ENCODE results near the gene FMC1.

- TF ChIP-seq, protein P1, sequence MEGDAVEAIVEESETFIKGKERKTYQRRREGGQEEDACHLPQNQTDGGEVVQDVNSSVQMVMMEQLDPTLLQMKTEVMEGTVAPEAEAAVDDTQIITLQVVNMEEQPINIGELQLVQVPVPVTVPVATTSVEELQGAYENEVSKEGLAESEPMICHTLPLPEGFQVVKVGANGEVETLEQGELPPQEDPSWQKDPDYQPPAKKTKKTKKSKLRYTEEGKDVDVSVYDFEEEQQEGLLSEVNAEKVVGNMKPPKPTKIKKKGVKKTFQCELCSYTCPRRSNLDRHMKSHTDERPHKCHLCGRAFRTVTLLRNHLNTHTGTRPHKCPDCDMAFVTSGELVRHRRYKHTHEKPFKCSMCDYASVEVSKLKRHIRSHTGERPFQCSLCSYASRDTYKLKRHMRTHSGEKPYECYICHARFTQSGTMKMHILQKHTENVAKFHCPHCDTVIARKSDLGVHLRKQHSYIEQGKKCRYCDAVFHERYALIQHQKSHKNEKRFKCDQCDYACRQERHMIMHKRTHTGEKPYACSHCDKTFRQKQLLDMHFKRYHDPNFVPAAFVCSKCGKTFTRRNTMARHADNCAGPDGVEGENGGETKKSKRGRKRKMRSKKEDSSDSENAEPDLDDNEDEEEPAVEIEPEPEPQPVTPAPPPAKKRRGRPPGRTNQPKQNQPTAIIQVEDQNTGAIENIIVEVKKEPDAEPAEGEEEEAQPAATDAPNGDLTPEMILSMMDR (IDR thresholded peaks at IDR 0.05; ENCODE audit: poor library complexity) = no peak
- TF ChIP-seq EZH2phosphoT487 (IDR thresholded peaks at IDR 0.05; ENCODE audit: low read depth, severe bottlenecking, unreplicated experiment) (no peak), EZH2 (IDR thresholded peaks at IDR 0.05; ENCODE audit: borderline replicate concordance) (no peak)
Observed at GRCh38 chr7:139332697-139333359, 8.3 kb upstream of the FMC1 start.
